ENCODE results near the gene IL1RL1.

DNA sequence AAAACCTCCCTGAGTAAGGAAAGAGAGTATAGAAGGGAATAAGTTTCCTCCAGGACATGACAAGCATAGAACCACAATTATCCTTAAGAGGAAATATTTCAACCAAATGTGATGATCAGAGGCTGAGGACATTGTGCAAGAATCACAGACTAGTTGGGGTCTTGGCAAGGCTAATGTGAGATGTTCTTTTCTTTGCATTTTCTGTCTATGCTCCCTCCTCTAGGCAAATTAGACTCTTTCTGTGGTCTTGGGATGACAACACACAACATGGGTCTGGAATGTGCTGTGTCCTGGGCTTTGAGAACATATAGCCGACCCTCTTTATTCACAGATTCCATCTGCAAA lies 32.0 kb upstream of the IL1RL1 start:
- TF ChIP-seq POLR2AphosphoS5 (IDR thresholded peaks at IDR 0.05; ENCODE audit: low read depth, low read length) (no peak), CTCF (IDR thresholded peaks at IDR 0.05) (no peak)

All from Panc1 (cell line).